ENCODE data around the gene OVCA2. TPM values are rescaled to one million over a fixed set of nuclear protein-coding genes. Genes with fewer than 3 reads are reported as not detected.

OVCA2 gene
- total and polyA plus RNA-seq, 12 donors = 37.2 to 155 (median 64.0) TPM

- no peak for DNase-seq
- Histone ChIP-seq H3K27ac (no peak overlapping the region), H3K9me3 (replicated peaks in 1 of 3) (no peaks in the 10 kb centered on the region), H3K27me3 (no peaks in the 10 kb centered on the region), H3K4me3 (no peak overlapping the region), H3K4me1 (replicated peaks in 1 of 2) (peaks cover 11 to 37% of the 10 kb centered on the region in 2 donors), H3K36me3 (replicated peaks in 1 of 2) (peaks cover 0 to 5% of the 10 kb centered on the region in 2 donors)
- intact Hi-C loops (cut with DNase I) = loop anchor here in 1 of 2 donors (5.0 kb wide), 1 partner anchor 121 kb away; no protein-coding TSS in a partner anchor
- TF ChIP-seq POLR2A (IDR thresholded peaks at IDR 0.05) = no peak
- TF ChIP-seq, protein P1, sequence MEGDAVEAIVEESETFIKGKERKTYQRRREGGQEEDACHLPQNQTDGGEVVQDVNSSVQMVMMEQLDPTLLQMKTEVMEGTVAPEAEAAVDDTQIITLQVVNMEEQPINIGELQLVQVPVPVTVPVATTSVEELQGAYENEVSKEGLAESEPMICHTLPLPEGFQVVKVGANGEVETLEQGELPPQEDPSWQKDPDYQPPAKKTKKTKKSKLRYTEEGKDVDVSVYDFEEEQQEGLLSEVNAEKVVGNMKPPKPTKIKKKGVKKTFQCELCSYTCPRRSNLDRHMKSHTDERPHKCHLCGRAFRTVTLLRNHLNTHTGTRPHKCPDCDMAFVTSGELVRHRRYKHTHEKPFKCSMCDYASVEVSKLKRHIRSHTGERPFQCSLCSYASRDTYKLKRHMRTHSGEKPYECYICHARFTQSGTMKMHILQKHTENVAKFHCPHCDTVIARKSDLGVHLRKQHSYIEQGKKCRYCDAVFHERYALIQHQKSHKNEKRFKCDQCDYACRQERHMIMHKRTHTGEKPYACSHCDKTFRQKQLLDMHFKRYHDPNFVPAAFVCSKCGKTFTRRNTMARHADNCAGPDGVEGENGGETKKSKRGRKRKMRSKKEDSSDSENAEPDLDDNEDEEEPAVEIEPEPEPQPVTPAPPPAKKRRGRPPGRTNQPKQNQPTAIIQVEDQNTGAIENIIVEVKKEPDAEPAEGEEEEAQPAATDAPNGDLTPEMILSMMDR (IDR thresholded peaks at IDR 0.05) = no peak
- 68 to 81% (median 70%) methylated on average over 2 to 6 of the region's 6 CpGs; no CpG with 5 or more reads in 1 of the 4 donors for WGBS, 4 donors
These were observed 13.1 kb upstream of the OVCA2 start for GRCh38 chr17:2028737-2029136.

- Histone ChIP-seq H3K4me3 (peak within 1 kb of the TSS; percentile 67 to 99 (median 91)), H3K36me3 (replicated peaks in 1 of 2) (peaks cover 0 to 7% of the 10 kb centered on the region in 2 donors), H3K27me3 (no peaks in the 10 kb centered on the region), H3K4me1 (replicated peaks in 1 of 2) (peaks cover 7 to 25% of the 10 kb centered on the region in 2 donors), H3K9me3 (replicated peaks in 1 of 3) (no peaks in the 10 kb centered on the region), H3K27ac (peak within 1 kb of the TSS in 4 of 5 donors; percentile 11 to 81 (median 69))
- intact Hi-C loops (cut with DNase I) = loop anchor here (2.0 to 5.0 kb wide), 2 partner anchors 121 to 123 kb away; no protein-coding TSS in a partner anchor
- DNase-seq = peak; percentile 90 to 94 (median 93)
- TF ChIP-seq, protein P1 (IDR thresholded peaks at IDR 0.05) = peak in 1 of 6 experiments; percentile 49
- peak; percentile 12 to 63 for TF ChIP-seq POLR2A (IDR thresholded peaks at IDR 0.05)
- WGBS, 4 donors = 1 to 4% (median 1%) methylated on average over 26 to 59 of the region's 59 CpGs
These were observed 11.7 kb upstream of the OVCA2 start, which contains the start of gene DPH1 for GRCh38 chr17:2029911-2030778. TSS of gene DPH1 (plus strand) at chr17:2030153. CDS start at chr17:2030170, 17 bp downstream.

DNA sequence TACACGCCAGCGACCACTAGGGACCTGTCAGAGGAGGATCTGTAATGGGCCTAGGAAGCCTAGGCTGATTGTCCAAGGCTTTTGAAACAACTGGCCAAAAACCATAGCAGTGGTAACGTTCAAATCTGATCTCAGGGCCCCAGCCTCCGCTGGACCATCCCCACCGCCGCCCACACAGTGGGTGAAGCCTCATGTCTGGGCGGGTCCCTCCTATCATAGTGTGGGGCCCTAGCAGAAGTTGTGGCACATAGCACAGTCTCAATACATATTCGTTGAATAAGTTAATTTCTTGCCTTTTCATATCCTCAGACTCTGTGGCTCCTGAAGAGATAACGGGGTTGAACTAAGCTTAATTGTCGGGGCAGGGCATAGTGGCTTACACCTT lies 11.1 kb upstream of the OVCA2 start:
- 17 to 26% (median 18%) methylated on average over 8 to 10 of the region's 10 CpGs for WGBS, 4 donors
- H3K4me3 ChIP-seq = peak overlapping the region; percentile 67 to 99 (median 91)
- H3K9me3 ChIP-seq (replicated peaks in 1 of 3) = no peaks in the 10 kb centered on the region
- peak overlapping the region in 3 of 5 donors; percentile 58 to 81 (median 80) for H3K27ac ChIP-seq
- intact Hi-C loops (cut with DNase I) = loop anchor here in 1 of 2 donors (2.0 kb wide), 1 partner anchor 122 kb away; no protein-coding TSS in a partner anchor
- DNase-seq = peak in 5 of 7 donors; percentile 56 to 72 (median 64)
- peaks cover 7 to 20% of the 10 kb centered on the region in 2 donors for H3K4me1 ChIP-seq (replicated peaks in 1 of 2)
- H3K27me3 ChIP-seq = no peaks in the 10 kb centered on the region
- TF ChIP-seq POLR2A (IDR thresholded peaks at IDR 0.05) = no peak
- TF ChIP-seq, protein P1 (IDR thresholded peaks at IDR 0.05) = peak in 3 of 6 experiments; percentile 26 to 40 (median 38)
- H3K36me3 ChIP-seq (replicated peaks in 1 of 2) = peaks cover 0 to 9% of the 10 kb centered on the region in 2 donors

- intact Hi-C loops (cut with DNase I) = no loop called here
These were observed 8.7 kb upstream of the OVCA2 start for GRCh38 chr17:2033153-2033552.

More at GRCh38 chr17:2033153-2033552, 8.7 kb upstream of the OVCA2 start:
- WGBS, 4 donors = 90 to 93% (median 91%) methylated on average over 5 to 7 of the region's 7 CpGs
- DNase-seq = no peak
- TF ChIP-seq, protein P1 (IDR thresholded peaks at IDR 0.05) = no peak
- no peak for TF ChIP-seq POLR2A (IDR thresholded peaks at IDR 0.05)
- Histone ChIP-seq H3K4me3 (no peak overlapping the region), H3K4me1 (replicated peaks in 1 of 2) (peaks cover 4 to 7% of the 10 kb centered on the region in 2 donors), H3K27ac (no peak overlapping the region), H3K27me3 (no peaks in the 10 kb centered on the region), H3K9me3 (replicated peaks in 1 of 3) (no peaks in the 10 kb centered on the region), H3K36me3 (replicated peaks in 1 of 2) (peaks cover 0 to 30% of the 10 kb centered on the region in 2 donors)

All from adrenal gland (tissue), 12 donors.